Skeletal muscle satellite cell (primary cell): ENCODE results near the gene KCNJ18.
"Not testable (repeated sequence)": the region's sequence is repeated elsewhere in the genome, so short reads cannot be mapped to it uniquely, and the experiment has no call there.

Experiments
- H3K27me3 ChIP-seq: 2 replicates; pipeline ENCODE4 v1.7.0; 2013; ENCODE audit warnings: low read length; ENCODE audit not compliant: control insufficient read depth, insufficient read depth
- H3K36me3 ChIP-seq: 2 replicates; pipeline ENCODE4 v1.7.0; 2013; ENCODE audit warnings: mild to moderate bottlenecking, control low read depth, low read length; ENCODE audit not compliant: insufficient read depth
- H3K4me1 ChIP-seq: 2 replicates; pipeline ENCODE4 v1.7.0; 2013; ENCODE audit warnings: low read length; ENCODE audit not compliant: control insufficient read depth, insufficient read depth
- H3K4me2 ChIP-seq: 2 replicates; pipeline ENCODE4 v1.7.0; 2013; ENCODE audit warnings: mild to moderate bottlenecking, low read length
- H3K4me3 ChIP-seq: 2 replicates; pipeline ENCODE4 v1.7.0; 2013; ENCODE audit warnings: low read length
- H3K9ac ChIP-seq: 2 replicates; pipeline ENCODE4 v1.7.0; 2013; ENCODE audit warnings: mild to moderate bottlenecking, low read depth, low read length, moderate library complexity
- H3K9me3 ChIP-seq: replicated peaks from 2 replicates; pipeline ENCODE4 v1.7.0; 2013; ENCODE audit warnings: mild to moderate bottlenecking, control low read depth, low read length

KCNJ18 gene

GRCh38 chr17:21665935-21666493 lies 26.3 kb upstream of the KCNJ18 start:
- not testable (repeated sequence) for H3K4me2 ChIP-seq, H3K36me3 ChIP-seq, H3K9ac ChIP-seq, H3K4me3 ChIP-seq, H3K4me1 ChIP-seq, H3K27me3 ChIP-seq
- H3K9me3 ChIP-seq: peaks cover 25% of the 10 kb centered on the region

GRCh38 chr17:21666711-21667412 lies 25.5 kb upstream of the KCNJ18 start:
- peaks cover 22% of the 10 kb centered on the region for H3K9me3 ChIP-seq

GRCh38 chr17:21667413-21668117 lies 24.8 kb upstream of the KCNJ18 start:
- H3K9me3 ChIP-seq: peaks cover 22% of the 10 kb centered on the region
- not testable (repeated sequence) for H3K4me1 ChIP-seq, H3K27me3 ChIP-seq, H3K36me3 ChIP-seq, H3K4me3 ChIP-seq, H3K9ac ChIP-seq, H3K4me2 ChIP-seq

More at GRCh38 chr17:21666711-21667412, 25.5 kb upstream of the KCNJ18 start:
- H3K9ac ChIP-seq, H3K36me3 ChIP-seq, H3K4me1 ChIP-seq, H3K4me2 ChIP-seq, H3K27me3 ChIP-seq, H3K4me3 ChIP-seq: not testable (repeated sequence)

GRCh38 chr17:21668118-21668488 lies 24.2 kb upstream of the KCNJ18 start:
- H3K36me3 ChIP-seq, H3K4me3 ChIP-seq, H3K4me2 ChIP-seq, H3K4me1 ChIP-seq, H3K9ac ChIP-seq, H3K27me3 ChIP-seq: not testable (repeated sequence)
- peaks cover 19% of the 10 kb centered on the region for H3K9me3 ChIP-seq

GRCh38 chr17:21668746-21669508 lies 23.4 kb upstream of the KCNJ18 start:
- H3K4me3 ChIP-seq, H3K4me2 ChIP-seq, H3K36me3 ChIP-seq, H3K27me3 ChIP-seq, H3K9ac ChIP-seq, H3K4me1 ChIP-seq: not testable (repeated sequence)
- peaks cover 13% of the 10 kb centered on the region for H3K9me3 ChIP-seq

GRCh38 chr17:21669616-21670360 lies 22.5 kb upstream of the KCNJ18 start:
- H3K36me3 ChIP-seq, H3K9ac ChIP-seq, H3K4me3 ChIP-seq, H3K4me1 ChIP-seq, H3K27me3 ChIP-seq, H3K4me2 ChIP-seq: not testable (repeated sequence)
- peaks cover 13% of the 10 kb centered on the region for H3K9me3 ChIP-seq

- not testable (repeated sequence) for H3K4me3 ChIP-seq, H3K4me1 ChIP-seq
- peaks cover 17% of the 10 kb centered on the region for H3K9me3 ChIP-seq
Observed at GRCh38 chr17:21670361-21671155, 21.8 kb upstream of the KCNJ18 start.

GRCh38 chr17:21671437-21671836 lies 20.9 kb upstream of the KCNJ18 start:
- not testable (repeated sequence) for H3K4me1 ChIP-seq, H3K9ac ChIP-seq, H3K27me3 ChIP-seq, H3K4me2 ChIP-seq, H3K36me3 ChIP-seq, H3K4me3 ChIP-seq
- peaks cover 21% of the 10 kb centered on the region for H3K9me3 ChIP-seq

More at GRCh38 chr17:21670361-21671155, 21.8 kb upstream of the KCNJ18 start:
- not testable (repeated sequence) for H3K27me3 ChIP-seq, H3K9ac ChIP-seq, H3K36me3 ChIP-seq, H3K4me2 ChIP-seq

GRCh38 chr17:21671871-21672270 lies 20.5 kb upstream of the KCNJ18 start:
- not testable (repeated sequence) for H3K4me3 ChIP-seq, H3K36me3 ChIP-seq, H3K4me2 ChIP-seq, H3K9ac ChIP-seq, H3K27me3 ChIP-seq, H3K4me1 ChIP-seq
- H3K9me3 ChIP-seq: peaks cover 25% of the 10 kb centered on the region

- H3K4me1 ChIP-seq, H3K27me3 ChIP-seq, H3K4me3 ChIP-seq, H3K9ac ChIP-seq, H3K36me3 ChIP-seq, H3K4me2 ChIP-seq: not testable (repeated sequence)
- peaks cover 37% of the 10 kb centered on the region for H3K9me3 ChIP-seq
Observed at GRCh38 chr17:21673451-21674241, 18.7 kb upstream of the KCNJ18 start.
